Erythroblast (primary cell): Measurements from ENCODE around the gene GP1BA.

Experiments used
- DNase-seq, 2 experiments: peaks; one replicate each; lab custom pipeline; 2025; lab: John Stamatoyannopoulos, UW
- GATA1 ChIP-seq: IDR thresholded peaks from 2 replicates; pipeline ENCODE4 v1.6.1; 2011; ENCODE audit warnings: low read depth, mild to moderate bottlenecking, control low read depth, low read length, moderate library complexity
- POLR2A ChIP-seq: IDR thresholded peaks from 2 replicates; pipeline ENCODE4 v1.6.1; 2011; ENCODE audit warnings: mild to moderate bottlenecking, low read length

Gene GP1BA

DNA sequence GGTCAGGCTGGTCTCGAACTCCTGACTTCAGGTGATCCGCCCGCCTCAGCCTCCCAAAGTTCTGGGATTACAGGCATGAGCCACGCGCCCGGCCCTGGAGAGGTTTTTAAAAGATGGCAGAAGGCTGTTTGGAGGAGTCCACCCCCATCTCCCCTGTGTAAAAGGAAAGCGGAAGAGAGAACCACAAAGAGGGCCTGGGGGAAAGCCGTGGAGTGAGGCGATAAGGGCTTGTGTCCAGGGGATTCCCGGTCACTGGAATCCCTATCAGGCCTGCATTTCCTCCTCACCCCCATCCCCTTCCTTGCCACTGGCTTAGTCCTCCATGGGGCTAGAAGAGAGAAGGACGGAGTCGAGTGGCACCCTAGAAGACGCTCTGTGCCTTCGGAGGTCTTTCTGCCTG, at the start of gene GP1BA:
GP1BA (plus strand) TSS at position 315 of the 400 bp plus-strand sequence. CDS start 328 bp downstream, outside the sequence.
- no peak for TF ChIP-seq POLR2A
- TF ChIP-seq GATA1: no peak
- no peak for DNase-seq

DNA sequence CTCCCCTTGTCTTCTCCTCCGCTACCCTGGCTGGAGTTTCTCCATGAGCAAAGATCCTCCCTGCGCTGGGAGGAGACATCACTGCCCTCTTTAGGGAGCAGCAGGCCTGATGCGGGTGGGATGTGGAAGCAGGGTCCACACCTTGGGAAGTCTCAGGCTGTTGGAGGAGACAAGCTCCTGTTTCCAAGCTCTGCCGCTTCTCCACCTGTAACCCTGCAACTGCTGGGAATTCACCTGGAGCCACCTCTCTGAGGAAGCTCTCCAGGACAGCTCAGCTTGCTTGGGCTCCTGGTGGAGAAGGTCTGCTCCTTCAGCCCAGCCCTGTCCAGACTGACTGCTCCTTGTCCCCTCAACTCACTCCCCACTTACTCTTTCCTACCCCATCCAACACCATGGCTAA, 47.6 kb upstream of the GP1BA start:
- no peak for DNase-seq
- no peak for TF ChIP-seq POLR2A

DNA sequence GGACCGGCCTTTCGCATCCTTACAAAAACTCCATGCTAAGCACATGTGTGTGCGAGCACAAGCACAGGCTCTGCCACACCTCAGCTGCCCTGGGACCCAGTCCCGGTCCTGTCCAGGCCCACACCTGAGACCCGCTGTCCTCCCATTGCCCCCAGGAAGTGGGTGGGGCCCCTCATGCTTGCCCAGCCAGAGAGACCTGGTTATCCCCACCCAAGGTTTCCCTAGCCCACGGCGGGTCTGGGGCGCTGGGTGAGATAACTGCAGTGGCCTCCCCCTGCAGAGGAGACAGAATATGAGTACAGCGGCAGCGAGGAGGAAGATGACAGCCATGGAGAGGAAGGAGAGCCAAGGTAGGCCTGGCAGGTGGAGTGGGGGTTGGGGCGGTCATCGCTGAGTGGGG, 45.2 kb upstream of the GP1BA start:
- TF ChIP-seq POLR2A: no peak
- DNase-seq: no peak

DNA sequence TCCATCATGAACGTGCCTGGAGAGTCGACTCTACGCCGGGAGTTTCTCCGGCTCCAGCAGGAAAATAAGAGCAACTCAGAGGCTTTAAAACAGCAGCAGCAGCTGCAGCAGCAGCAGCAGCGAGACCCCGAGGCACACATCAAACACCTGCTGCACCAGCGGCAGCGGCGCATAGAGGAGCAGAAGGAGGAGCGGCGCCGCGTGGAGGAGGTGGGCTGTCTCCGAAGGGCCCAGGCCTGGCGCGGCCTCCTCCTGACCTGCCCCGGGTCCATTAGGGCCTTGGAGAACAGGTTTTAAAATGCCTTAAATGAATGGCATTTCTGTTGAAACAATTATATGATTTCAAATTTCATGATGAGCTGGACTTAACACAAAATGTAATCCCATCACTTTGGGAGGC, 44.5 kb upstream of the GP1BA start:
- DNase-seq: no peak
- no peak for TF ChIP-seq GATA1
- no peak for TF ChIP-seq POLR2A

DNA sequence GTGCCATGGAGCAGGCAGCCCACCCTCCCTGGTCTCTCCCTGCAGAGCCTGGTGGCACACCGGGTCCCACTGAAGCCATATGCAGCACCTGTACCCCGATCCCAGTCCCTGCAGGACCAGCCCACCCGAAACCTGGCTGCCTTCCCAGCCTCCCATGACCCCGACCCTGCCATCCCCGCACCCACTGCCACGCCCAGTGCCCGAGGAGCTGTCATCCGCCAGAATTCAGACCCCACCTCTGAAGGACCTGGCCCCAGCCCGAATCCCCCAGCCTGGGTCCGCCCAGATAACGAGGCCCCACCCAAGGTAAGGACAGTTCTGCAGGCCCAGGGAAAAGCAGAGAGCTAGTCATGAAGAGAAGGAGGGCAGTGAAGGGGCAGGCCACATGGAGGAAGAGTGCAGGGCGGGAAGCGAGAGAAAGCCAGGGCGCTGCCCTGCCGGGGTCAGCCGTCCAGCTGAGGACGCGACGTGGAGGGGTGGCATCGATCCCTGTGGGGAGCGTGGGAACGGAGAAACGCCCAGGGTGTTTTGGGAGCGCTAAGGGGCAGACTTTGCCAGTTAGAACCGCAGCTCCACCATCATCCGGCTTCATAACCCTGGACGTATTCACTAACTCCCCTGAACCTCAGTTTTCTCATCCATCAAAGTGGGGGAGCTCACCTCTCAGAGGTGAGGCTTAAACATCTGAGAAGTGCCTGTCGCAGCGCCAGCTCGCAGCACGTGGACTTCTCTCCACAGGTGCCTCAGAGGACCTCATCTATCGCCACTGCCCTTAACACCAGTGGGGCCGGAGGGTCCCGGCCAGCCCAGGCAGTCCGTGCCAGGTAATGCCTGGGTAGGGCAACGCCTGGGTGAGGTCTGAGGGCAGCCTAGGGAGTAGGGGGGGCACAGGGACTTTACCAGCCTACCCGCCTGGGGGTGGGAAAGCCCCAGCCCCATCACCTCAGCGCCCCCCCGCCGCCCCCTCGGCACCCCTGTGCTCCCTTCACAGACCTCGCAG, 40.4 kb upstream of the GP1BA start:
- peak; percentile 79 to 85 for DNase-seq
- TF ChIP-seq GATA1 (no peak), POLR2A (peak; percentile 46)

DNA sequence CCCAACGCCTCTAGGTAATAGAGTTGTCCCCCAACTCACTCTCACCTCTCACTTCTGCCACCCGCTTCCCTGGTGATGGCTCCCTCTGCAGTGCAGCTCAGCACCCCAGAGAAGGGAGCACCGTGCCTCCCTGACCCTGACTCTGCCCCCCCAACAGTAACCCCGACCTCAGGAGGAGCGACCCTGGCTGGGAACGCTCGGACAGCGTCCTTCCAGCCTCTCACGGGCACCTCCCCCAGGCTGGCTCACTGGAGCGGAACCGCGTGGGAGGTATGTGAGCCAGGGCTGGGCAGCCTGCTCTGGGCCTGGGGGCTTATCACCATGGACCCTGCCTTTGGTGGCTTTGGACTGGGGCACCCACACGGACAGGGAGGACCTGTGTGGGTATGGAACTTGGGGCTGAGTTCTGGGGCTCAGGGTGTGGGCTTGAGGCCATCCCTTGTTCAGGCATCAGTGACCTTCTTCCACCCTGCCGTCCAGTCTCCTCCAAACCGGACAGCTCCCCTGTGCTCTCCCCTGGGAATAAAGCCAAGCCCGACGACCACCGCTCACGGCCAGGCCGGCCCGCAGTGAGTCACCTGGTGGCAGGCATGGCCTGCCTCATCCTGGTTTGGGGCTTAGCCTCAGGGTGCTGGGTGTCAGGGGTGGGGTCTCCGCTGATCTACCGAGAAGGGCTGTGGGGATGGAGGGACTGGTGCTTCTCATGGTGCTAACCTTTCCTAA, 39.4 kb upstream of the GP1BA start:
- no peak for DNase-seq
- TF ChIP-seq GATA1 (no peak), POLR2A (no peak)

DNA sequence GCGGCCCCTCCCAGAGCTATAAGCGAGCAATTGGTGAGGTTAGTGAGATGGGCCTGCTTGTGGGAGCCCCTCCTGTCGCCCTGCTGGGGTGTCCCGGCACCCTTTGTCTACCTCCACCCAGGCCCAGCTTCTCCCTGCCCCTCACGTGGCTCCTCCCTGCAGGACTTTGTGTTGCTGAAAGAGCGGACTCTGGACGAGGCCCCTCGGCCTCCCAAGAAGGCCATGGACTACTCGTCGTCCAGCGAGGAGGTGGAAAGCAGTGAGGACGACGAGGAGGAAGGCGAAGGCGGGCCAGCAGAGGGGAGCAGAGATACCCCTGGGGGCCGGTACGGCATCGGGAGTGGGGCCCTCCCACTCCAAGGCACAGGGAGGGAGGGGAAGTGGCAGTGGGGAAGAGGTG, 38.8 kb upstream of the GP1BA start:
- DNase-seq: no peak
- no peak for TF ChIP-seq GATA1
- TF ChIP-seq POLR2A: no peak

DNA sequence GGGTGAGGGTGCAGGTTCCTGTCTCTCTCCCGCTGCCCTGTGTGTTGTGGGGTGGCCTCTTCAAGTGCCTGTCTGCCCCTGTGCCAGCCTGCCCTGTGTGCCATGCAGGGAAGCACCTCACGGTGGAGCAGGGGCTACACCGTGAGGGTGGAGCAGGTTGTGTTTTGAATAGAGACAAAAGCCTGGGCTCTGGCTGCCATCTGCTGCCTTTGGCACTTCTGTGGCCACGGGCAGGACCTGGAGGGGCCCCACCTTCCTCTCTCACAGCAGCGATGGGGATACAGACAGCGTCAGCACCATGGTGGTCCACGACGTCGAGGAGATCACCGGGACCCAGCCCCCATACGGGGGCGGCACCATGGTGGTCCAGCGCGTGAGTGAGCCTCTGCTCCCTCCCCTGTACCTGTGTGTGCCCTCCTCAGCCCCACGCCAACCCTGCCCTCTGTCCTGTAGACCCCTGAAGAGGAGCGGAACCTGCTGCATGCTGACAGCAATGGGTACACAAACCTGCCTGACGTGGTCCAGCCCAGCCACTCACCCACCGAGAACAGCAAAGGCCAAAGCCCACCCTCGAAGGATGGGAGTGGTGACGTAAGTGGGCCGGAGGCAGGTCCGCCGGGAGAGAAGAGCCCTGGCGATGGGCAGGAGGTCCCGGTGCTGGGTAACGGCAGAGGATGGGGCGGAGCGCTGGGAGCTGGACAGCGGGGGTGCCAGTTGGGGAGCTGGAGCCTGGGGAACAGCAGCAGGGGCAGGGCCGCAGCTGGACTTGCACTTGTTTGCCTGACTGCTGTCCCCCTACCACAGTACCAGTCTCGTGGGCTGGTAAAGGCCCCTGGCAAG, 38.1 kb upstream of the GP1BA start:
- DNase-seq: no peak
- no peak for TF ChIP-seq POLR2A
- no peak for TF ChIP-seq GATA1

DNA sequence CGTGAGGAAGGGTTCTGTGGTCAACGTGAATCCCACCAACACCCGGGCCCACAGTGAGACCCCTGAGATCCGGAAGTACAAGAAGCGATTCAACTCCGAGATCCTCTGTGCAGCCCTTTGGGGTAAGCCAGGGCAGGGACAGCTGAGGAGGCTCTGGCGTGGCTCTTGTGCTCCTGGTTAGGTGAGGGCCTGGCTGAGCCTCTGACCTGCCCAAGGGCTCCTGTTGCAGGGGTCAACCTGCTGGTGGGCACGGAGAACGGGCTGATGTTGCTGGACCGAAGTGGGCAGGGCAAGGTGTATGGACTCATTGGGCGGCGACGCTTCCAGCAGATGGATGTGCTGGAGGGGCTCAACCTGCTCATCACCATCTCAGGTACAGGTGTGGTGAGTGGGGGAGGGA, 37.0 kb upstream of the GP1BA start:
- DNase-seq: no peak
- no peak for TF ChIP-seq POLR2A
- TF ChIP-seq GATA1: no peak

DNA sequence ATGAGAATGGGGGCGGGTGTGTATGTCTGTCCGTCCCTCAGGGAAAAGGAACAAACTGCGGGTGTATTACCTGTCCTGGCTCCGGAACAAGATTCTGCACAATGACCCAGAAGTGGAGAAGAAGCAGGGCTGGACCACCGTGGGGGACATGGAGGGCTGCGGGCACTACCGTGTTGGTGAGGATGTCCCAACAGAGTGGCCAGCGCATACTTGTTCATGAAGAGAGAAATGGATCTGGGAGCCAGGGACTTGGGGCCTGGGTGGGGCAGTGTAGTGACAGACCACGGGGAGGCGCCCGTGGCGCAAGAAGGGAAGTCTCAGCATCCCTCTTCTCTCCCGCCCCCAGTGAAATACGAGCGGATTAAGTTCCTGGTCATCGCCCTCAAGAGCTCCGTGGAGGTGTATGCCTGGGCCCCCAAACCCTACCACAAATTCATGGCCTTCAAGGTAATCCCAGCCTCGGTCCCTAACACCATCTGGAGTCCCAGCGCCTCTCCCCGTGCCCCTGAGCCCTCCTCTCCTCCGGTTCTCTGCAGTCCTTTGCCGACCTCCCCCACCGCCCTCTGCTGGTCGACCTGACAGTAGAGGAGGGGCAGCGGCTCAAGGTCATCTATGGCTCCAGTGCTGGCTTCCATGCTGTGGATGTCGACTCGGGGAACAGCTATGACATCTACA, 36.3 kb upstream of the GP1BA start:
- peak in 1 of 2 experiments; percentile 17 for DNase-seq
- TF ChIP-seq POLR2A: no peak
- no peak for TF ChIP-seq GATA1

DNA sequence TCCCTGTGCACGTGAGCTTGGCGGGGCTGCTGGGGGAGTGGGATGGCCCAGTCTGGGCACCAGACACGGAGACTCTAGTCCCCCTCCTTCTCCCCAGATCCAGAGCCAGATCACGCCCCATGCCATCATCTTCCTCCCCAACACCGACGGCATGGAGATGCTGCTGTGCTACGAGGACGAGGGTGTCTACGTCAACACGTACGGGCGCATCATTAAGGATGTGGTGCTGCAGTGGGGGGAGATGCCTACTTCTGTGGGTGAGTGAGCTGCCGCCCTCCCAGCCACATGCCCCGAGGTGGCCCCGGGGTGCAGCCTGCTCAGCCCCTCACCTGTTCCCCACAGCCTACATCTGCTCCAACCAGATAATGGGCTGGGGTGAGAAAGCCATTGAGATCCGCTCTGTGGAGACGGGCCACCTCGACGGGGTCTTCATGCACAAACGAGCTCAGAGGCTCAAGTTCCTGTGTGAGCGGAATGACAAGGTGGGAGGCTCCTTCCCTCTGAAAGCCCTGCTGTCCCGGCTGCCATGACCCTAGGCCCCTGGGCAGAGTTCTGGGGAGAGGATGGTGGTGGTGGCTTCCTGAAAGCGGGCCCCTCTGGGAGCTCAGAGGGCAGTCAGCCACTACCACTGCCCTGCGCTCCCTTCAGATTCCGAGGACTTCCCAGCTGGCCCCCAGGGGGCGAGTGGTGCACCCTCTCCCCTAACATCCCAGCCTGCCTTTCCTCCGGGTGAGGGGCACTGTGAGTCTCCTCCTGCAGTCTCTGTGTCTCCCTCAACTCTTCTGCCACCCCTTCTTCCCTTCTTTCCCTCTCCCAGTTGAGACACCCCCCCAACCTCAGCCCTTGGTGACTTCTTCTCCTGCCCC, 35.5 kb upstream of the GP1BA start:
- DNase-seq: no peak
- TF ChIP-seq POLR2A (no peak), GATA1 (no peak)

DNA sequence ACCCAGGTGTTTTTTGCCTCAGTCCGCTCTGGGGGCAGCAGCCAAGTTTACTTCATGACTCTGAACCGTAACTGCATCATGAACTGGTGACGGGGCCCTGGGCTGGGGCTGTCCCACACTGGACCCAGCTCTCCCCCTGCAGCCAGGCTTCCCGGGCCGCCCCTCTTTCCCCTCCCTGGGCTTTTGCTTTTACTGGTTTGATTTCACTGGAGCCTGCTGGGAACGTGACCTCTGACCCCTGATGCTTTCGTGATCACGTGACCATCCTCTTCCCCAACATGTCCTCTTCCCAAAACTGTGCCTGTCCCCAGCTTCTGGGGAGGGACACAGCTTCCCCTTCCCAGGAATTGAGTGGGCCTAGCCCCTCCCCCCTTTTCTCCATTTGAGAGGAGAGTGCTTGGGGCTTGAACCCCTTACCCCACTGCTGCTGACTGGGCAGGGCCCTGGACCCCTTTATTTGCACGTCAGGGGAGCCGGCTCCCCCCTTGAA, 34.8 kb upstream of the GP1BA start:
- DNase-seq: no peak
- no peak for TF ChIP-seq POLR2A
- no peak for TF ChIP-seq GATA1

DNA sequence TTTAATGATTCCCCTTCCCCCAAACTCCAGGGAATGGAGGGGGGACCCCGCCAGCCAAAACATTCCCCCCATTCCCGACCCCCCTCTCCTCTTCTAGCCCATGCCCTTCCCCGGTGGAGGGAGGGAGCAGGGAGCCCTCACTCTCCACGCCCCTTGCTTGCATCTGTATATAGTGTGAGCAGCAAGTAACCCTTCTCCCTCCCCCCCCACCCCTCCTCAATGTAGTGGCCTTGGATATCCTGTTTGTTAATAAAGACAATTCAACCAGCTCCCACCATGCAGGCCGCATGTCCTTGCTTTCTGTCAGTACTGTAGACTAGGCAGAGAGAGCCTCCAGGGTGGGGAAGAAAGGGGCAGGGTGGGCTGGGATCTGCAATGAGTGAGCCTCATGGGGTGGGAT, 34.3 kb upstream of the GP1BA start:
- TF ChIP-seq POLR2A (no peak), GATA1 (no peak)
- DNase-seq: no peak
